GM18526 (cell line): Measurements from ENCODE around the gene KCND1.

Experiments
- POLR2A ChIP-seq: IDR thresholded peaks from 3 replicates; pipeline ENCODE4 v1.6.1; 2011; ENCODE audit not compliant: insufficient read length; ENCODE audit errors: extremely low read depth

The KCND1 gene

DNA sequence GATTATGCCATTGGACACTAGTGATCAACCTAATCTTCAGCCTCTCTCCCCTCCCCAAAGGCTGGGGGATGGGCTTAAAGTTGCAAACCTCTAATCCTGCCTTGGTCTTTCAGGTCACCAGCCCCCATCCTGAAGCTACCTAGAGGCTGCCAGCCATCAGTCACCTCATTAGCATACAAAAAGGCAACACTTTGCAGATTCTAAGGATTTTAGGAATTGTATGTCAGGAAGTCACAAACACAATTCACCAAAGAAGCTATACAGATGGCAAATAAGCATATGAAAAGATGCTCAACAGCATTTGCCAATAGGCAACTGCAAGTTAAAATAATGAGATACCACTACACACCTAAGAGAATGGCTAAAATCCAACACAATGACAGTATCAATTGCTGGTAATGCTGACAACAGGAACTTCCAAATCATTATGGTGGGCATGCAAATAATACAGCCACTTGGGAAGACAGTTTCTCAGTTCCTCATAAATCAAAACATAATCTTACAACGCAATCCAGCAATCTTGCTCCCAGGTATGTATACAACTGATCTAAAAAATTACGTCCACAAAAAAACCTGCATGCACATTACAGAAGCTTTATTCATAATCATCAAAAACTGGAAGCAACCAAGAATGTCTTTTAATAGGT, 43.8 kb downstream of the KCND1 start:
- TF ChIP-seq POLR2A: no peak

DNA sequence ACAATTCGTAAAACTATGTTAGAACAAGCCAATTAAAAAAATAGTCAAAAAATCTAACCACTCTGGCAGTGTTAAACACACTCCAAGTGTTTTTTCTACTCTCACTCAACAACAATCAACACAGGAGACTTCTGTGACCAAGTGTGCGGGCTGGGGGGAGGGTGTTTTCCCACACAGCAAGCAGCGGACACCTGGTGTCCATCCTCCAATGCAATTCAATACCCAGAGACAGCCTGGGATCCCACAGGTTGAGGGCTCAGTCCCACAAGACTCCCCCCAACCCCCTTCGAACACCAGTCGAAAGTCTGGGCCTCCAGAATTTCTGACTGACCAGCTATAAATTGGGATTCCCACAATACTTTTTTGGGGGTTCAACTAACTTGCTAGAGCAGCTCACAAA, 44.5 kb downstream of the KCND1 start:
- TF ChIP-seq POLR2A: no peak

DNA sequence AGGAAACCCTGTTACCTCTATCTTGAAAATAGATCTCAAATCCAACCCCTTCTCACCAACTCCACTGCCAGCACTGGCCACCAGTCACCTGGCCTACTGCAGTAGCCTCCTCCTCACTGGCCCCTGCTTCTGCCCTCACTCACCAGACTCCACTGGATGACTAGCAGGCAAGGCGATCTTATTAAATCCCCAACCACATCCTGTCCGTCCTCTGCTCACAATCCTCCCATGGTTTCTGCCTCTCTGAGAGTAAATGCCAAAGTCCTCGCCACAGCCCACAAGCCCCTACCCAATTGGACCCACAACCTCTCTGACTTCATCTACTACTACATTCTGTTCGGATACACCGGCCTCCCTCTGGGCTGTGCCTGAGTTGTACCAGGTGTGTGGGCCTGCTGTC, 47.4 kb downstream of the KCND1 start:
- TF ChIP-seq POLR2A: no peak

DNA sequence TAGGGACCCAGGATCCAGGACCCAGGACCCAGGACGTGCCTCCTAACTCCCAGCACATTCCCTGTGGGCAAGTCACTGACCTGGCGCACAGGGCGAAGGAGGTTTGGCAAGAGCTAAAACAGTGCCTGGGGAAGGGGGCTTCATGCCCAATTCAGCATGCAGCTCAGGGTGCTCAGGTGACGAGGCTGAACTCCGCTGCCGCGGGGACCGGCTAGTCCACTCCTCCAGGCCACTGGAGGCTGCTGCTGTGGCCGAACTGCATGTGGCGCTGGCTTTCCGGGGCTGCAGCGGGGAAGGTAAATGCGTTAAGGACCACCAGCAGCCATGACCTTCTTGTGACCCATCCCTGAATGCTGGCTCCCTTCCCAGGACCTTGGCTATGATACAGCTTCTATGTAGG, 47.9 kb downstream of the KCND1 start:
- no peak for TF ChIP-seq POLR2A

DNA sequence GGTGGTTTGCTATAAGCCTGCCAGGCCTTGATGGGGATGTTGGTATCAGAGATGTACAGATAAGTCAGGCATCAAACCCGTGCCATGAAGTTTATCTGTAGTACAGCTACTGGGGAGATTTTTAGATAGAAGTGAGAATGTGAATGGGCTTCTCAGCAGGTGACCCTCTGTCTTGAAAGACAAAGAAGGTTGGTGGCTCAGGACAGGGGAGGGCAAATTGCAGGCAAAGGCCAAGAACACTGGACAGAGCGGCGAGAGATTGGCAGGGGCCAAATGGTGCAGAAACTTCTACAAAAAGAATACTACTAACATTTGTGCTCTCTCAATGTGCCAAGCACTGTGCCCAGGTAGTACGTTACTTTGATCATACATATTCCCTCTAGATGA, 50.9 kb downstream of the KCND1 start:
- no peak for TF ChIP-seq POLR2A

DNA sequence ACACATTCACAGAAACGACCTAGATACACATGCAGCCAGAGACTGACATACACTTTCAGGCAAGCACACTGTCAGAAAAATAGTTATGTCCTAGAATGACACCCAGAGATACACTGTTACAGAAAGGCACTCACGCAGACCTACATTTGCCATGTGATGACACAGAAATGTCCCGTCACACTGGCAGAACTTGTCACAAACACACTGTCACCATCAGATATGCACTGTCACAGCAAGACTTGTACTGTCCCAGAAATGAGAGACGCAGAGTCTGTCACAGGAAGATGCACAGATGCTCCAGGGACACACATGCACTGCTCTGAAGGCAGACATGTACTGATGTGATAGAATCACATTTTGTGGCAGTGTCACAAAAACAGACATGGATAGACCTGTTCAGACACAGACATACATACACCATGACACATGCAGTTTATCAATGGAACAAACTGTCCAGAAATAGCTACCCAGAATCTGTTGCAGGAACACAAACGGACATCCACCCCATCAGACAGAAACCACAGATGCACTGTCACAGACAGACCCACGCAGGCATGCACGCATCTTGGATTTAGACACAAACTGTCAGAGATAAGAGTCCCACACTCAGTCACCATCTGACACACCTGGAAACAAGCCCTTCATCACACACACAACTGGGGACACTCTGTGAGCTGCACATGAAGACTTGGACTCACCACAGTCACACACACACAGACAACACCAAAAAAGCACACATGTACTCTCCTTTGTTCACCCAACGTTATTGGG, 51.5 kb downstream of the KCND1 start:
- TF ChIP-seq POLR2A: no peak

DNA sequence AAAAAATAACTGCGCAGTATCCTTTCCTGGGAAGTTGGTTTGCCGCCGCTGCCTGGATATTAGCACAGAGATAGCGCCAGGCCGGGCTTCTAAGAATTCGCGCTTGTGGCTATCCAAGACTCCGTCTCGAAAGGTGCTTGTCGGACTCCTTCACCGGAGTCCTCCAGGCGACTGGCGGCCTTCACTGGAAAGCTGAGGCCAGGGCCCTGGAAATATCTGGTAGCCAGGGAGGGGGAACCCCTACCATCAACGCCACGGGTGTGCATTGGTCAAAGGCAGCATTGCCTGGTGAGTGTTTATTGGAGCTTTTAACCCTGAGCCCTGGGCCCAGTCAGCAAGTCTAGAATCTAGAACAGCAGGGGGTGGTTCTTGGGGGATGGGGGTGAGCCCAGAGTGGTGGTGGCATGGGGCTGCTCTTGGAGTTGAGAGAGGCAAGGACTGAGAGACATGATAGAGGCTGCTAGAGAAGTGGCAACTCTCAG, 52.2 kb downstream of the KCND1 start:
- TF ChIP-seq POLR2A: no peak

DNA sequence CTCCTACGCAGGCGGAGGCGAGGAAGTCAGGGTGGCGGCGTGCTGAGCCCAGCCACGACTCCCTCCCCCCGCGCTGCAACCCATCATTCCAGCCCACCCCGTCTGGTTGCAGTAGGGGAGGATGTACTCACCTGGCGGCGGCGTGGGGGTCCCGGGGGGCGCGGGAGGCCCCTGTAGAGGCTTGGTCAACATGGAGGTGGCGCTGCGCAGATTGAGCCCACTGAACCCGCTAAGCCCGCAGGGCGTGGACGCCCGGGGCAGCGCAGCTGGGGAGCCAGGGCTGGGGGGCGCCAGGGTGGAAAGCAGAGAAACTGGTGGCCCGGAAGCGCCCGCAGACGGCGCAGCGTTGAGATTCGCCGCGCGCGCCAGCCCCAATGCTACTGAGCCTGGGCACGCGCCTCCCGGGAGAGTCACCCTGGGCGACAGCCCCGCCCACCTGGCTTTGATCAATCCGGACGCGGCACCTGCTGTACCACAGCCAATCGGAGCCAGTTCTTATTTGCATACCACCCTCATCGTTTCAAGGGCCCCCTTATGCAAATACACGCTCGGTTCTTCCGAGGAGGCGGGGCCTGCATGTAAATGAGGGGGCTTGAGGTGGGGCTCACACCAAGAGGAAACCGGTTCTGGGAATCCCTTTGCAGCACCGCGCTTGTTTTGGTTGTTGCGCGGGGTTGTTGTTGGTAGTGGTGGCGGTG, 52.9 kb downstream of the KCND1 start, which contains the start of gene PIM2:
Gene PIM2 (minus strand): TSS at position 382 of the 698 bp plus-strand sequence. CDS start 190 bp downstream, at position 192.
- TF ChIP-seq POLR2A: peak; percentile 98

DNA sequence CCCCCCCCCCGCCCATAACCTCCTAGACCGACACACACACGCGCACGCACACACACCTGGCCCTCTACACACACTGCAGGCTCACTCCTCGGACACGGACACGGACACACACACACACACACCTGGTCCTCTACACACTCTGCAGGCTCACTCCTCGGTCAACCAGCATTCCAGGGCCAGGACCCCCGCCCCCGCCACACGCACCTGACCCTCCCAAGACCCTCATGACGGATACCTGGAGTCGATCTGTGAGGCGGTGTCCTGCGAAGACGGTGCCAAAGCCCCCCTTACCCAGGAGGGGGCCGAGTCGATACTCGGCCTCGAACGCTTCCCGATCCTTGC, 53.4 kb downstream of the KCND1 start:
- TF ChIP-seq POLR2A: no peak

DNA sequence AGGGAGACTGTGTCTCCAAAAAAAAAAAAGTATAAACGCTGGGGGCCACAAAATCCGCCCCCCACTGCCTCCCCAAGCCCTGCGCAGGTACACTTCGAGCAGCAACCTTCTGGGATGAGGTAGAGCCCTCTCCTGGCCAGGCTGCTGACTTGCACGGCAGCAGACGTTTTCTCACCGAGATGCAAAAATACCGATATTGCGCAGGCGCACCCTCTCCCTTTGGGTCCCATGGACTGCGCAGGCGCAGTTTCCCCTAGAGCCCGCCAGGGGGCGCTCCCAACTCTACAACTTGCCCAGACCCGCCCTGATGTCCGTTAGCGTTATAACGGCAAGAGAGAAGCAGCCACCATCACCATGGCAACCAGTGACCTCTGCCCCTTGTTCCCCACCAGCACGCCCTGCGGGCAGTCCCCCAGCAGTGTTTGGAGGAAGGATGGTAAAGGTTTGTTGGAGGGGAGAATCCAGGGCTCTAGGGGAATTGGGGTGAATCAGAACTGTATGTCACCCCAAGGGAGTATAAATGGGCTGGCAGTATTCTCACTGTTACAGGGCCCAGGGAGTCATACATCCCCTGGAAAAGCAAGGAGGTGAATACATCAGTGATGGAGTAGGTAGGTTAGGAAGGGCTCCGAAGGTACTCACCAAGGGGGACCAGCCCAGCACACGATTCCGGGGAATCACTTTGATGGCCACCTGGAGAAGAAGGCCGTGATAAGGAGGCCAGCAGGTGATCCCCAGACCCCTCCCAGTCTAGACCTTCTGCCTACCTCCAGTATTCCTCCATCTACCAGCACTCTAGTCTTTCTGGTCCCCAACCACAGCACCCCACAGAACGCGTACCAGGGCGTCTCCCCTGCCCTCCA, 54.3 kb downstream of the KCND1 start:
- peak; percentile 13 for TF ChIP-seq POLR2A

DNA sequence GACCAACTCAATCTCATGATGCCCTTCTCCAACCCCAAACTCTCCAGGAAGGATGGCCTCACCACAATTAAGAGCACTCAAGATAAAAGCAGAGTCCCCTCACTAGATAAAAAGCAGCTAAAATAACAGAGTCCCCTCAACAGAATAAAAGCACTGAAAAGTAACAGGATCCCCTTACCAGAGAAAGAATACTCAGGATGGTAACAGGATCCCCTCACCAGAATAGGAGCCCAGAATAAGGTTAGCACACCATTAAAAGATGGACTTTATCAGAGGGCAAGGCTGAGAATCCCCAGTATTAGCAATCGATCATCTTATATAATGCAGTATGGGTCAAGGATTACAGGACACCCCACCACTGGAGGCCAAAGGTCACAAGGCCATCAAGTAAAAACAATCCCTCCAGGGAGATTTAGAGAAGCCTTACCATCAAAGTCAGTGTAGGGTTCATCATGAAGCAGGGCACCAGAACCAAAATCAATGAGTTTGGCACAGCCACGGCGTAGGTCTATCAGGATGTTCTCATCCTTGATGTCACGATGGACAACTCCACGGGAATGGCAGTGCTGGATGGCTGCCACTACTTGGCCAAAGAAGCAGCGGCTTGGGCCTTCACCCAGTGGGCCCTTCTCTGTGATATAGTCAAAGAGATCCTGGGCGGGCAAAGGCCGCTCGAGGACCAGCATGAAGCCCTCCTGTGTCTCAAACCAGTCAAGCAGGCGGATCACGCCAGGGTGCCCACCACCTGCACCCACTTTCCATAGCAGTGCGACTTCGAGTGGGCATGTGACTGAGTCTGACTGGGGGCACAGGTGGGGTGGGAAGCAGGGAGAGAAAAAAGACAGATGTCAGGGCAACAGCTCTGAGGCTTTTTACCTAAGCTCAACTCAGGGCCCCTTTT, 56.8 kb downstream of the KCND1 start:
- no peak for TF ChIP-seq POLR2A

DNA sequence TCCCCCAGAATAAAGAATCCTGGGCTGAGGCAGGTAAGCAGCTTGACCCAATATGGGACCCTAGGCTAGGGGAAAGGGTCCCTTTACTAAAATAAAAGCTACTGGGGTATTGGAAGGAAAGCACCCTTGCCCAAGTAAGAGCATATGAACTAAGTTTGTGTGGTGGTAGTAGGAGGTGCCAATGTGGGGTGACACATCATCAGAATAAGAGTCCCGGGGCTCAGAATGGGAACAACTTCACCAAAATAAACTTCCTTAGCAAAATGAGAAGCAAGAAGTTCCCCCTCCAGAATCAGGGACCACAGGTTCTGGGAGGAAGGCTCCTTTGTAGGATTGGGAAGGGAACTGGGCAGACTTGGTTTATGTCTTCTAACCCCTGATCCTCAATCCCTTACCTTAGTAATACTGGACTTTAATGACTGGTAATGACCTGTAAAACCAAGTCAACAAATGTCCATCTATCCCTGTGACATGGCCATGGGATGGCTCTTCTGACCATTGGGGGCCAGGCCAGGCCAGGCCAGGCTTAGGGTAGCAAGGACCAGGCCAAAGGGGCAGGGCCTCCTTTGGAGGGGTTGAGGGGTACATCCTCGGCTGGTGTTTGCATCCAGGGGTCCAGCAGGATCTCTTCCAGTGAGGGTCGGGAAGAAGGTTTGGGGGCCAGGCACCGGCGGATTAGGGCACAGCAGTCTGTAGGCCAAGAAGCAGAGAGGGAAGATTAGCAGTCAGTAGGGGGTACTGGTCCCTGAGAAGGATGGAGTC, 57.9 kb downstream of the KCND1 start:
- TF ChIP-seq POLR2A: peak; percentile 20

DNA sequence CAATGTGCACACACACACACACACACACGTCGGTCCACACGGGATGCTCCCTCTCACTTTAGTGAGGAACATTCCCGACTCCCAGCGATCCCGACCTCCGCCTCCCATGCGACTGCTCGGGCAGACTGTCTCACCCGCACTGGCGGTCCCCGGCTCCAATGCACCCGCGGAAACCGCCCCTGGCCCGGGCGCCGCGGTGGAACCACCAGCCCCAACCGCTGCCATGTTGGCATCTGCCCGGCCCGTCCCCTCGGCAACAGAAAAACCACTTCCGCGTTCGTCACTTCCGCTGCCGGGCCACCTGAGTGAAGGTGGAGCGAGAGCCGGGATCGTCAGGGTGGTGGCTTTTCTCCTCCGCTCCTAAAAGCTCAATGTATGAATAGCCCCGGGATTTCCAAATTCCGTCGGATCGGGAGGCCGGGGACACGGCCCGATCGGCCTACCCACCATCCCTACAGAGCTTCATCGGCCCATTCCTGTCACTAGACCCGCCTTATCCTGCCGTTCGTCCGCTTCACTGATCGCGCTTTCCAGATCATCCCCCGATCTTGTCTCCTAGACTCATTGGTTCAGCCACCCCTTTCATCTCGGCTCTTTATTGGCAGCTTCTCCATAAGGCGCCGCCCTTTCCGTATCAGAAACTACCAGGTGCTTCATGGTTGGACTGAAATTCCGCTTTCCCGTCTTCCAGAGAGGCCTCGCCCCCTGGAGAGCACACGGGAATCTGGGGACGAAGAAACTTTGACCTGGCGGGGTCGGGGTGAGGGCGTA, 60.0 kb downstream of the KCND1 start, which contains the start of gene SLC35A2:
Gene SLC35A2 (minus strand): TSS at position 235 of the 771 bp plus-strand sequence. CDS start 10 bp downstream, at position 225.
- TF ChIP-seq POLR2A: peak; percentile 76
